CD4-positive, CD25-positive, alpha-beta regulatory T cell (primary cell): ENCODE measurements around the gene VSIR. TPM values are rescaled to one million over a fixed set of nuclear protein-coding genes. Genes with fewer than 3 reads are reported as not detected.
A peak's percentile ranks its signal among the peaks of the same experiment; 100 is the strongest.

ENCODE experiments used
- ATAC-seq, 2 donors: fragments of 150-1000 bp; cut with Tn5 transposase; one replicate each; pipeline ENCODE4 v1.10.0; 2021; ENCODE audit warnings: low read depth in 2 of 2, moderate number of reproducible peaks in 2 of 2, moderate library complexity in 1 of 2
- DNase-seq, 3 donors: peaks; one replicate each; pipeline versions ENCODE4 v3.0.0 to v3.0.0-alpha.2; 2012 to 2022; ENCODE audit warnings: mixed read lengths in 1 of 3
- H3K27ac ChIP-seq: one replicate; pipeline ENCODE4 v1.7.0; 2013; ENCODE audit warnings: mild to moderate bottlenecking, low read length; ENCODE audit not compliant: insufficient read depth, poor library complexity, severe bottlenecking
- H3K27me3 ChIP-seq: one replicate; pipeline ENCODE4 v1.7.0; 2013; ENCODE audit warnings: low read length; ENCODE audit not compliant: control insufficient read depth, insufficient read depth
- H3K36me3 ChIP-seq: one replicate; pipeline ENCODE4 v1.7.0; 2013; ENCODE audit warnings: mild to moderate bottlenecking, low read length, moderate library complexity; ENCODE audit not compliant: control insufficient read depth, insufficient read depth
- H3K4me1 ChIP-seq: 2 replicates; pipeline ENCODE4 v1.7.0; 2013; ENCODE audit warnings: mild to moderate bottlenecking, low read length; ENCODE audit not compliant: insufficient read depth, control insufficient read depth, poor library complexity, severe bottlenecking
- H3K4me3 ChIP-seq: one replicate; pipeline ENCODE4 v1.7.0; 2013; ENCODE audit warnings: low read depth, mild to moderate bottlenecking, low read length, moderate library complexity
- H3K9me3 ChIP-seq, 2 experiments: 1 replicate in 1 of 2; 2 replicates in 1 of 2; pipeline ENCODE4 v1.7.0; 2013; ENCODE audit warnings: low read length in 2 of 2, mild to moderate bottlenecking in 1 of 2, moderate library complexity in 1 of 2; ENCODE audit not compliant: control insufficient read depth in 2 of 2
- H3K27ac Mint-ChIP-seq, 3 donors: one replicate each; pipeline ENCODE4 v1.8.0; 2020 to 2022; ENCODE audit warnings: mild to moderate bottlenecking in 3 of 3, mixed read lengths in 3 of 3, moderate library complexity in 2 of 3
- H3K27me3 Mint-ChIP-seq: one replicate; pipeline ENCODE4 v1.8.0; 2022; ENCODE audit warnings: mild to moderate bottlenecking, mixed read lengths
- H3K36me3 Mint-ChIP-seq: one replicate; pipeline ENCODE4 v1.8.0; 2020; ENCODE audit warnings: mixed read lengths
- H3K4me1 Mint-ChIP-seq, 4 donors: one replicate each; pipeline ENCODE4 v1.8.0; 2020 to 2022; ENCODE audit warnings: mixed read lengths in 4 of 4, mild to moderate bottlenecking in 1 of 4
- H3K4me3 Mint-ChIP-seq, 4 donors: one replicate each; pipeline ENCODE4 v1.8.0; 2020 to 2022; ENCODE audit warnings: mild to moderate bottlenecking in 4 of 4, mixed read lengths in 4 of 4, moderate library complexity in 3 of 4
- H3K9me3 Mint-ChIP-seq, 7 donors: one replicate each; pipeline ENCODE4 v1.8.0; 2020 to 2022; ENCODE audit warnings: mixed read lengths in 7 of 7, mild to moderate bottlenecking in 3 of 7, moderate library complexity in 2 of 7
- polyA plus RNA-seq, 4 donors: library from polyadenylated mRNA; unstranded; fragments of 300-500 nt; fragmentation: Illumina TruSeq; gene quantifications; one replicate each; pipeline ENCODE4 v1.2.3, GENCODE V29; 2021
- total RNA-seq: library from RNA; stranded (reverse); gene quantifications from one replicate; pipeline ENCODE4 v1.2.3, GENCODE V29; 2022

VSIR gene
- total and polyA plus RNA-seq, 5 donors from 2014 or later: 167 to 339 (median 258) TPM

GRCh38 chr10:71744897-71745663 is 28.2 kb downstream of the VSIR start:
- peak overlapping the region; percentile 96 to 98 (median 98) for H3K27ac Mint-ChIP-seq
- Histone ChIP-seq H3K9me3 (no peaks in the 10 kb centered on the region), H3K27me3 (no peaks in the 10 kb centered on the region), H3K36me3 (no peaks in the 10 kb centered on the region), H3K4me1 (peaks cover 100% of the 10 kb centered on the region), H3K4me3 (no peak overlapping the region), H3K27ac (peak overlapping the region; percentile 87)
- no peaks in the 10 kb centered on the region for H3K9me3 Mint-ChIP-seq
- H3K27me3 Mint-ChIP-seq: no peaks in the 10 kb centered on the region
- DNase-seq: no peak
- H3K4me1 Mint-ChIP-seq: peaks cover 21 to 100% (median 74%) of the 10 kb centered on the region in 4 donors
- H3K4me3 Mint-ChIP-seq: peak overlapping the region in 3 of 4 donors; percentile 22 to 79 (median 76)
- ATAC-seq: no peak
- H3K36me3 Mint-ChIP-seq: peaks cover 7% of the 10 kb centered on the region

GRCh38 chr10:71743866-71744265 is 29.5 kb downstream of the VSIR start:
- Histone ChIP-seq H3K4me3 (no peak overlapping the region), H3K27ac (peak overlapping the region; percentile 87), H3K9me3 (no peaks in the 10 kb centered on the region), H3K36me3 (no peaks in the 10 kb centered on the region), H3K27me3 (no peaks in the 10 kb centered on the region), H3K4me1 (peaks cover 97% of the 10 kb centered on the region)
- Mint-ChIP-seq H3K4me1 (peaks cover 26 to 100% (median 74%) of the 10 kb centered on the region in 4 donors), H3K4me3 (peak overlapping the region in 2 of 4 donors; percentile 54 to 64), H3K27me3 (no peaks in the 10 kb centered on the region), H3K9me3 (no peaks in the 10 kb centered on the region), H3K27ac (peak overlapping the region; percentile 95 to 98 (median 96)), H3K36me3 (peaks cover 6% of the 10 kb centered on the region)
- DNase-seq (no peak), ATAC-seq (no peak)

- Mint-ChIP-seq H3K27ac (peak overlapping the region; percentile 93 to 98 (median 95)), H3K4me1 (peaks cover 22 to 100% (median 69%) of the 10 kb centered on the region in 4 donors), H3K9me3 (no peaks in the 10 kb centered on the region), H3K27me3 (no peaks in the 10 kb centered on the region), H3K4me3 (peak overlapping the region; percentile 54 to 84 (median 66)), H3K36me3 (peaks cover 2% of the 10 kb centered on the region)
- DNase-seq (no peak), ATAC-seq (no peak)
- peaks cover 95% of the 10 kb centered on the region for H3K4me1 ChIP-seq
- H3K27me3 ChIP-seq: no peaks in the 10 kb centered on the region
- no peaks in the 10 kb centered on the region for H3K36me3 ChIP-seq
- H3K9me3 ChIP-seq: no peaks in the 10 kb centered on the region
- peak overlapping the region; percentile 57 for H3K4me3 ChIP-seq
- H3K27ac ChIP-seq: peak overlapping the region; percentile 87
Measured at GRCh38 chr10:71743089-71743838, 30.1 kb downstream of the VSIR start.

GRCh38 chr10:71742301-71743088 is 30.8 kb downstream of the VSIR start:
- peaks cover 21 to 100% (median 73%) of the 10 kb centered on the region in 4 donors for H3K4me1 Mint-ChIP-seq
- Histone ChIP-seq H3K27ac (peak overlapping the region; percentile 87), H3K4me3 (peak overlapping the region; percentile 57), H3K36me3 (no peaks in the 10 kb centered on the region), H3K27me3 (no peaks in the 10 kb centered on the region), H3K9me3 (no peaks in the 10 kb centered on the region), H3K4me1 (peaks cover 95% of the 10 kb centered on the region)
- H3K4me3 Mint-ChIP-seq: peak overlapping the region; percentile 39 to 84 (median 58)
- H3K9me3 Mint-ChIP-seq: no peaks in the 10 kb centered on the region
- DNase-seq (no peak), ATAC-seq (no peak)
- no peaks in the 10 kb centered on the region for H3K27me3 Mint-ChIP-seq
- peaks cover 2% of the 10 kb centered on the region for H3K36me3 Mint-ChIP-seq
- H3K27ac Mint-ChIP-seq: peak overlapping the region; percentile 93 to 98 (median 95)

- Mint-ChIP-seq H3K4me1 (peaks cover 20 to 100% (median 71%) of the 10 kb centered on the region in 4 donors), H3K9me3 (no peaks in the 10 kb centered on the region), H3K36me3 (peaks cover 2% of the 10 kb centered on the region), H3K27me3 (no peaks in the 10 kb centered on the region), H3K4me3 (peak overlapping the region; percentile 39 to 84 (median 71)), H3K27ac (peak overlapping the region; percentile 93 to 98 (median 98))
- H3K27ac ChIP-seq: peak overlapping the region; percentile 87
- H3K4me1 ChIP-seq: peaks cover 95% of the 10 kb centered on the region
- H3K27me3 ChIP-seq: no peaks in the 10 kb centered on the region
- ATAC-seq: no peak
- H3K9me3 ChIP-seq: no peaks in the 10 kb centered on the region
- peak overlapping the region; percentile 57 for H3K4me3 ChIP-seq
- DNase-seq: no peak
- no peaks in the 10 kb centered on the region for H3K36me3 ChIP-seq
Measured at GRCh38 chr10:71741671-71742070, 31.6 kb downstream of the VSIR start.

- Mint-ChIP-seq H3K27me3 (no peaks in the 10 kb centered on the region), H3K36me3 (peaks cover 2% of the 10 kb centered on the region), H3K4me3 (peak overlapping the region; percentile 65 to 83 (median 76)), H3K27ac (peak overlapping the region; percentile 93 to 98 (median 98)), H3K4me1 (peaks cover 24 to 100% (median 70%) of the 10 kb centered on the region in 4 donors), H3K9me3 (no peaks in the 10 kb centered on the region)
- peak in 1 of 3 donors; percentile 51 for DNase-seq
- Histone ChIP-seq H3K36me3 (no peaks in the 10 kb centered on the region), H3K4me1 (peaks cover 95% of the 10 kb centered on the region), H3K27me3 (no peaks in the 10 kb centered on the region), H3K4me3 (peak overlapping the region; percentile 40), H3K9me3 (no peaks in the 10 kb centered on the region), H3K27ac (peak overlapping the region; percentile 87)
- no peak for ATAC-seq
Measured at GRCh38 chr10:71741029-71741428, 32.3 kb downstream of the VSIR start.

- no peaks in the 10 kb centered on the region for H3K9me3 Mint-ChIP-seq
- Histone ChIP-seq H3K27ac (no peak overlapping the region), H3K4me1 (peaks cover 95% of the 10 kb centered on the region), H3K36me3 (no peaks in the 10 kb centered on the region), H3K9me3 (no peaks in the 10 kb centered on the region), H3K27me3 (no peaks in the 10 kb centered on the region), H3K4me3 (no peak overlapping the region)
- ATAC-seq (no peak), DNase-seq (no peak)
- no peaks in the 10 kb centered on the region for H3K36me3 Mint-ChIP-seq
- H3K4me1 Mint-ChIP-seq: peaks cover 24 to 100% (median 69%) of the 10 kb centered on the region in 4 donors
- H3K27me3 Mint-ChIP-seq: no peaks in the 10 kb centered on the region
- H3K27ac Mint-ChIP-seq: peak overlapping the region; percentile 89 to 98 (median 98)
- peak overlapping the region; percentile 38 to 83 (median 62) for H3K4me3 Mint-ChIP-seq
Measured at GRCh38 chr10:71740069-71740653, 33.2 kb downstream of the VSIR start.
